Neuron (in vitro differentiated cells): ENCODE measurements around the gene DNAJC1.
"Not testable (repeated sequence)": the region's sequence is repeated elsewhere in the genome, so short reads cannot be mapped to it uniquely, and the experiment has no call there.

Source experiments
- H2AFZ ChIP-seq: one replicate; pipeline ENCODE4 v1.6.1; 2013; ENCODE audit warnings: low read depth, mild to moderate bottlenecking, inconsistent platforms, low read length, moderate library complexity
- H3K27me3 ChIP-seq: one replicate; pipeline ENCODE4 v1.6.1; 2013; ENCODE audit warnings: low read length; ENCODE audit not compliant: insufficient read depth
- H3K36me3 ChIP-seq: one replicate; pipeline ENCODE4 v1.6.1; 2013; ENCODE audit warnings: low read length; ENCODE audit not compliant: insufficient read depth
- H3K4me1 ChIP-seq: one replicate; pipeline ENCODE4 v1.6.1; 2013; ENCODE audit warnings: low read length; ENCODE audit not compliant: insufficient read depth
- H3K4me3 ChIP-seq: 2 replicates; pipeline ENCODE4 v1.5.1; 2013; ENCODE audit warnings: mild to moderate bottlenecking, low read length, moderate library complexity
- H3K9me3 ChIP-seq: one replicate; pipeline ENCODE4 v1.6.1; 2013; ENCODE audit warnings: low read length

DNAJC1 gene

GRCh38 chr10:21907436-21907835 lies 96.1 kb downstream of the DNAJC1 start:
- Histone ChIP-seq H3K36me3 (peaks cover 29% of the 10 kb centered on the region), H3K9me3 (peaks cover 3% of the 10 kb centered on the region), H2AFZ (no peak overlapping the region), H3K4me1 (peaks cover 10% of the 10 kb centered on the region), H3K27me3 (no peaks in the 10 kb centered on the region), H3K4me3 (no peak overlapping the region)

DNA sequence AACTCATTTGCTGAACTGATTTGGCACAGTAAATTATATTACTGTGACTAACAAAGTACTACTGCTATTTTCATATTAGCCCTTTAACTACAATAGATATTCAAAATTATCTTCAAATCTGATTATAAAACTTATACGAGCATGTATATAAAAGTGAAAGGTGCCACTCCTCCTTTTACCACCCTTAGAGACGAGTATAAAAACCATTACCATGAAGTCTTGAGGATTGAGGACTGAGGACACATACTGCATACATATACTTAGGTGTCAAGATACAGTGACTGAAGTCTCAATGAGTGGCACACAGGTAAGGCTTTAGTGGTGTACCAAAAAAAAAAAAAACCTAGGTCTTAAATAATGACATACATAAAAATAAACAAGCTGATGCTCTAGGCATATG lies 98.6 kb downstream of the DNAJC1 start:
- Histone ChIP-seq H2AFZ (no peak overlapping the region), H3K36me3 (peaks cover 29% of the 10 kb centered on the region), H3K9me3 (peaks cover 4% of the 10 kb centered on the region), H3K27me3 (no peaks in the 10 kb centered on the region), H3K4me1 (no peaks in the 10 kb centered on the region), H3K4me3 (no peak overlapping the region)

- peaks cover 4% of the 10 kb centered on the region for H3K4me1 ChIP-seq
- peaks cover 4% of the 10 kb centered on the region for H3K9me3 ChIP-seq
- H3K4me3 ChIP-seq, result no peak overlapping the region
- H3K27me3 ChIP-seq, result no peaks in the 10 kb centered on the region
- H3K36me3 ChIP-seq, result peaks cover 23% of the 10 kb centered on the region
- no peak overlapping the region for H2AFZ ChIP-seq
Measured at GRCh38 chr10:21899736-21900135, 103.8 kb downstream of the DNAJC1 start.

DNA sequence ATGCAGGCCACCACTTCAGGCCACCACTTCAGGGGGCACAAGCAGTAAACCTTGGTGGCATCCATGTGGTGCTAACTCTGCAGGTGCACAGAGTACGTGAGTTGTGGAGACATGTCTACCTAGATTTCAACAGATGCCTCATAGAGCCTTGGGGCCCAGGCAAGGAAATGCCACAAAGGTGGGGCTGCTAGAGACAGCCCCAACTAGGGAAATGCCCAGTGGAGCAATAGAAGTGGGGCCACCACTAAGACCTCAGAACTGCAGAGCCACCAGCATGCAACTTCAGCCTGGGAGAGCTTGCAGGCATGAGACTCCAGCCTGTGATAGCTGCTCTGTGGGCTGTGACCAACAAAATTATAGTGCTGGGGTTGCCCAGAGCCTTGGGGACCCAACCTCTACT lies 107.6 kb downstream of the DNAJC1 start:
- Histone ChIP-seq H3K36me3 (peaks cover 9% of the 10 kb centered on the region), H3K4me1 (peaks cover 4% of the 10 kb centered on the region), H3K4me3 (no peak overlapping the region), H3K9me3 (peaks cover 6% of the 10 kb centered on the region), H3K27me3 (no peaks in the 10 kb centered on the region), H2AFZ (no peak overlapping the region)

DNA sequence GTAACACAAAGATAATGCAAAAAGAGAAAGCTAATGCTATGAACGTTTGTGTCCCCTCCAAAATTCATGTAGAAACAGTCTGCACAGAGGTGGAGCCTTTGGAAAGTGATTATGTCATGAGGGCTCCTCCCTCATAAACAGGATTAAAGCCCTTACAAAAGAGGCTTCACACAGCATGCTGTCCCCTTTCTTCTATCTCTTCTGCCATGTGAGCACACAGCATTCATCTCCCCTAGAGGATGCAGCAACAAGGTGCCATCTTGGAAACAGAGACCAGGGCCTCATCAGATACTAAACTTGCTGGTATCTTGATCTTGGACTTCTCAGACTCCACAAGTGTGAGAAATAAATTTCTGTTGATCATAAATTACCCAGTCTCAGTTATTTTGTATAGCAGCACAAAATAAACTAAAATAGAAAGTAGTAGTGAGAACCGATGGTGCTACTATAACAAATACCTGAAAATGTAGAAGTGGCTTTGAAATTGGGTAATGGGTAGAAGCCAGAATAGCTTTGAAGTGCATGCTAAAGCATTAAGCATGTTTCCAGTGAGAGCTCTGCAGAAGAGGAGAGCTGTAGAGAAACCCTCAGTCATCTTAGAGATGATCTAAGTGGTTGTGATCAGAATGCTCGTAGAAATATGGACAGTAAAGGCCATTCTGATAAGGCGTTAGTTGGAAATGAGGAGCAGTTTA lies 108.7 kb downstream of the DNAJC1 start:
- no peak overlapping the region for H2AFZ ChIP-seq
- H3K9me3 ChIP-seq, result peaks cover 7% of the 10 kb centered on the region
- no peak overlapping the region for H3K4me3 ChIP-seq
- H3K36me3 ChIP-seq, result peaks cover 8% of the 10 kb centered on the region
- H3K27me3 ChIP-seq, result no peaks in the 10 kb centered on the region
- peaks cover 4% of the 10 kb centered on the region for H3K4me1 ChIP-seq

DNA sequence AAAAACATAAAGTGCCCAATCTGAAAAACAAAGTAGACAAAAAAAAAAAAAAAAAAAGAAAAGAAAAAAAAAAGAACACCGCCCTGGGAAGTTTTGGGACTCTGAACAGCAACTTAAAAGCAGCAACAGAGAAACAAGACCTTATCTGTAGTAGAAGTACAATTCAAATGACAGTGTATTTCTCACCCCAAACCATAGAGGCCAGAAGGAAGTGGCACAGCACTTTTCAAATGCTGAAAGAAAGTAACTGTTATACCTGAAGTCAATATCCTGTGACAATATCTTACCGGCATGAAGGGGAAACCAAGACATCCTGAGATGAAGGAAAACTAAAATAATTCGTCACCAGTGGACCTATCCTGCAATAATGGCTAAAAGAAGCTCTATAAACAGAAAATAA lies 112.1 kb downstream of the DNAJC1 start:
- Histone ChIP-seq H3K27me3 (no peaks in the 10 kb centered on the region), H3K4me3 (no peak overlapping the region), H3K4me1 (peaks cover 4% of the 10 kb centered on the region), H3K9me3 (peaks cover 9% of the 10 kb centered on the region), H2AFZ (no peak overlapping the region), H3K36me3 (peaks cover 3% of the 10 kb centered on the region)

DNA sequence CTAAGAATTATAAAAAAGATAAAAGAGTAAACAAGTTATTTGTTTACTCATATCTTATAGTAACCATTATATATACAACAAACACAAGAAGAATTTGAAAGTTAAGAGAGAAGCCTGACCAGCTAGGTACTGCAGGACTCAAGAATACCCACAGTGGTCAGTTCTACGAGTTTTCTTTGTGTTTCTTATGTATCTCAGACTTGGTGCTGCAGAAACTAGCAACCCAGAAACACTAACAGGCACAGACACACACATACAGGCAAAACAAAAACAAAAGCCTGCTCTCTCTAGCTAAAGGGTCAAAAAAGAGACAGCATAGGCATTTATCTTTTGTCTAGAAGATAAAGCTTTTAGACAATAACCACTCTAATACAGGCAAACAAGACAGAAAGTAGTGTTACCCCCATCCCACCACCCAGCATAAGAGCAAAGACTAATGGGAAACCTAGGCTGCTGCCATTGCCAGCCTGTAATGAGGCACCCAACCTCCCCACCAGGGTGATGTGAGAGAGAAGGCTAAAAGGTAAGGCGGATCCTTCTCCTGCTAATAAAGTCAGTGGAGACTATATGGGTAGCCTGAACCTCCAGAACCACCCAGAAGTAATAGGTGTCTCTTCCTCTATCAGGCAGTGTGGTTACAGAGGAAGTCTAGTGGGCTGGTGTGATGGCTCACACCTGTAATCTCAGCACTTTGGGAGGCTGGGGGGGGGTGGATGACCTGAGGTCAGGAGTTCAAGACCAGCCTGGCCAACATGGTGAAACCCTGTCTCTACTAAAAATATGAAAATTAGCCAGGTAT lies 113.9 kb downstream of the DNAJC1 start:
- Histone ChIP-seq H3K36me3 (peaks cover 3% of the 10 kb centered on the region), H2AFZ (no peak overlapping the region), H3K4me3 (no peak overlapping the region), H3K9me3 (peaks cover 9% of the 10 kb centered on the region), H3K27me3 (no peaks in the 10 kb centered on the region), H3K4me1 (no peaks in the 10 kb centered on the region)

DNA sequence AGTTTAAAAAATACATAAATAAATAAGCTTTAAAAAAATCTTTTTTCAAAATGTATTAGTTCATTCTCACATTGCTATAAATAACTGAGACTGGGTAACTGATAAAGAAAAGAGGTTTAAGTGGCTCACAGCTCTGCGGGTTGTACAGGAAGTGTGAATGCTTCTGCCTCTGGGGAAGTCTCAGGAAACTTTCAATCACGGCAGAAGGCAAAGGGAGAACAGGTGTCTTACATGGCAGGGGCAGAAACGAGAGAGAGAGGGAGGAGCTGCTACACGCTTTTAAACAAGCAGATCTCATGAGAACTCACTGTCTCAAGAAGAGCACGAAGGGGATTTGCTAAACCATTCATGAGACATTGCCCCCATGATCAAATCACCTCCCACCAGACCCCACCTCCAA lies 114.6 kb downstream of the DNAJC1 start:
- no peaks in the 10 kb centered on the region for H3K27me3 ChIP-seq
- no peaks in the 10 kb centered on the region for H3K4me1 ChIP-seq
- no peaks in the 10 kb centered on the region for H3K36me3 ChIP-seq
- H3K9me3 ChIP-seq, result peaks cover 7% of the 10 kb centered on the region
- no peak overlapping the region for H3K4me3 ChIP-seq
- H2AFZ ChIP-seq, result no peak overlapping the region

DNA sequence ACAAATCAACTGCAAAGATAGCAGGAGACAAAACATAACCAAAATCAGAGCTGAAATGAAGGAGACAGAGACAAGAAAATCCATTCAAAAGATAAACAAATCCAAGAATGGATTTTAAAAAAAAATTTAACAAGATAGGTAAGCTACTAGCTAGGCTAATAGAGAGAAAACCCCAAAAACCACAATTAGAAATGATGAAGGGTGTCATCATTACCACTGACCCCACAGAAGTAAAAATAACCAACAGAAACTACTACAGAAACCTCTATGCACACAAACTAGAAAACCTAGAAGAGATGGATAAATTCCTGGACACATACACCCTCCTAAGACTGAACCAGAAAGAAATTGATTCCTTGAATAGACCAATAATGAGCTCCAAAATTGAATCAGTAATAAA lies 117.6 kb downstream of the DNAJC1 start:
- H2AFZ ChIP-seq, result no peak overlapping the region
- no peaks in the 10 kb centered on the region for H3K27me3 ChIP-seq
- no peaks in the 10 kb centered on the region for H3K4me1 ChIP-seq
- H3K4me3 ChIP-seq, result no peak overlapping the region
- H3K9me3 ChIP-seq, result peaks cover 5% of the 10 kb centered on the region
- H3K36me3 ChIP-seq, result peaks cover 7% of the 10 kb centered on the region

- no peak overlapping the region for H2AFZ ChIP-seq
- H3K4me1 ChIP-seq, result peaks cover 4% of the 10 kb centered on the region
- H3K4me3 ChIP-seq, result no peak overlapping the region
- peaks cover 21% of the 10 kb centered on the region for H3K9me3 ChIP-seq
- peaks cover 11% of the 10 kb centered on the region for H3K36me3 ChIP-seq
- H3K27me3 ChIP-seq, result no peaks in the 10 kb centered on the region
Measured at GRCh38 chr10:21873198-21873597, 130.3 kb downstream of the DNAJC1 start.

DNA sequence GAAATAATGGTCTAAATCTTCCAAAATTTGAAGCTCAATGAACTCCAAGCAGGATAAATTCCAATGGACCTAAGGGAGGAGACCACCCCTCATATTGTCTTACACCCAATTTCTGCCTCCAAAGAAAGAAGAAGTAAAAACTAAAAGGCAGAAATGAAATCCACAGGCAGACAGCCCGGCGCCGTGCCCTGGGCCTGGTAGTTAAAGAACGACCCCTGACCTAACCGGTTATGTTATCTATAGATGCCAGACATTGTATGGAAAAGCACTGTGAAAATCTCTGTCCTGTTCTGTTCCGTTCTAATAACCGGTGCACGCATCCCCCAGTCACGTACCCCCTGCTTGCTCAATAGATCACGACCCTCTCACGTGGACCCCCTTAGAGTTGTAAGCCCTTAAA lies 130.8 kb downstream of the DNAJC1 start:
- H3K4me3 ChIP-seq, H3K4me1 ChIP-seq, H3K36me3 ChIP-seq, H2AFZ ChIP-seq, H3K27me3 ChIP-seq: not testable (repeated sequence)
- peaks cover 21% of the 10 kb centered on the region for H3K9me3 ChIP-seq

GRCh38 chr10:21870849-21871248 lies 132.7 kb downstream of the DNAJC1 start:
- Histone ChIP-seq H3K27me3 (no peaks in the 10 kb centered on the region), H3K36me3 (peaks cover 2% of the 10 kb centered on the region), H3K4me1 (peaks cover 4% of the 10 kb centered on the region), H2AFZ (no peak overlapping the region), H3K4me3 (no peak overlapping the region), H3K9me3 (peaks cover 20% of the 10 kb centered on the region)

DNA sequence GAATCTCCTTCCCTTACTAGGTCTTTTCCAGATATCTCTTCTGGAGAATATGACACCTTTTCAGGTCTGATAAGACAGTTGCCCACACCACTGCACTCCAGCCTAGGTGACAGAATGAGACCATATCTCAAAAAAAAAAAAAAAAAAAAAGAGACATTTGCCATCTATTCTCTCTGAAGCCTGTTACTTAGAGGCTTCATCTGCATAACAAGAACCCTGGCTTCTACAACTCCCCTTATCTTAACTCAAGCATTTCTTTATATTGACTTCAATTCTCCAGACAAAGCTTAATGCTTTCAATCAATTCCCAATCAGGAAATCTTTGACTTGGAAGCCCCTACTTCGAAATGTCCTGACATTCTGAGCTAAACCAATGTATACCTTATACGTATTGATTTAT lies 134.4 kb downstream of the DNAJC1 start:
- H3K36me3 ChIP-seq, H2AFZ ChIP-seq, H3K4me1 ChIP-seq, H3K4me3 ChIP-seq, H3K27me3 ChIP-seq: not testable (repeated sequence)
- peaks cover 13% of the 10 kb centered on the region for H3K9me3 ChIP-seq
